ENCODE measurements around the gene SOS2. TPM values are rescaled to one million over a fixed set of nuclear protein-coding genes. Genes with fewer than 3 reads are reported as not detected.
"Not testable (repeated sequence)": the region's sequence is repeated elsewhere in the genome, so short reads cannot be mapped to it uniquely, and the experiment has no call there.

The SOS2 gene
- total RNA-seq, 2 donors from 2014 or later: 22.6 to 41.4 TPM

GRCh38 chr14:50171895-50172294 is 59.5 kb downstream of the SOS2 start:
- H3K9me3 ChIP-seq: no peaks in the 10 kb centered on the region
- H3K27me3 ChIP-seq (replicated peaks; ENCODE audit: insufficient read depth): no peaks in the 10 kb centered on the region
- DNase-seq (ENCODE audit: low spot score): no peak
- TF ChIP-seq POLR2A (IDR thresholded peaks at IDR 0.05) (no peak), POLR2AphosphoS5 (IDR thresholded peaks at IDR 0.05) (no peak), CTCF (IDR thresholded peaks at IDR 0.05) (no peak)
- H3K4me1 ChIP-seq (replicated peaks): no peaks in the 10 kb centered on the region
- intact Hi-C loops (cut with DNase I): no loop called here
- H3K4me3 ChIP-seq: no peak overlapping the region
- H3K36me3 ChIP-seq: no peaks in the 10 kb centered on the region
- no peak overlapping the region for H3K27ac ChIP-seq

- H3K27me3 ChIP-seq (replicated peaks; ENCODE audit: insufficient read depth); H3K4me3 ChIP-seq; H3K9me3 ChIP-seq; H3K36me3 ChIP-seq; H3K4me1 ChIP-seq (replicated peaks); H3K27ac ChIP-seq; DNase-seq (ENCODE audit: low spot score); intact Hi-C loops (cut with DNase I): not testable (repeated sequence)
- WGBS: 89% methylated on average over 4 of the region's 4 CpGs
Measured at GRCh38 chr14:50167381-50167780, 64.0 kb downstream of the SOS2 start.

- WGBS: 87% methylated on average over 4 of the region's 4 CpGs
- TF ChIP-seq POLR2AphosphoS5 (IDR thresholded peaks at IDR 0.05) (no peak), CTCF (IDR thresholded peaks at IDR 0.05) (no peak), POLR2A (IDR thresholded peaks at IDR 0.05) (no peak)
- Histone ChIP-seq H3K9me3 (no peaks in the 10 kb centered on the region), H3K4me3 (no peak overlapping the region), H3K4me1 (replicated peaks) (no peaks in the 10 kb centered on the region), H3K36me3 (peaks cover 0 to 5% of the 10 kb centered on the region in 2 donors), H3K27me3 (replicated peaks; ENCODE audit: insufficient read depth) (no peaks in the 10 kb centered on the region), H3K27ac (no peak overlapping the region)
- intact Hi-C loops (cut with DNase I): no loop called here
- DNase-seq (ENCODE audit: low spot score): no peak
Measured at GRCh38 chr14:50156111-50156510, 75.3 kb downstream of the SOS2 start.

GRCh38 chr14:50148799-50149198 is 82.6 kb downstream of the SOS2 start:
- peaks cover 0 to 4% of the 10 kb centered on the region in 2 donors for H3K36me3 ChIP-seq
- no peaks in the 10 kb centered on the region for H3K9me3 ChIP-seq
- 88% methylated on average over 4 of the region's 4 CpGs for WGBS
- no peak overlapping the region for H3K4me3 ChIP-seq
- no peak for DNase-seq (ENCODE audit: low spot score)
- no peak overlapping the region for H3K27ac ChIP-seq
- no peaks in the 10 kb centered on the region for H3K27me3 ChIP-seq (replicated peaks; ENCODE audit: insufficient read depth)
- intact Hi-C loops (cut with DNase I): no loop called here
- H3K4me1 ChIP-seq (replicated peaks): no peaks in the 10 kb centered on the region
- TF ChIP-seq POLR2A (IDR thresholded peaks at IDR 0.05): no peak
- TF ChIP-seq POLR2AphosphoS5 (IDR thresholded peaks at IDR 0.05): no peak
- no peak for TF ChIP-seq CTCF (IDR thresholded peaks at IDR 0.05)

GRCh38 chr14:50139192-50139591 is 92.2 kb downstream of the SOS2 start:
- Histone ChIP-seq H3K9me3 (no peaks in the 10 kb centered on the region), H3K27me3 (replicated peaks; ENCODE audit: insufficient read depth) (no peaks in the 10 kb centered on the region), H3K27ac (no peak overlapping the region), H3K4me3 (no peak overlapping the region), H3K36me3 (no peaks in the 10 kb centered on the region), H3K4me1 (replicated peaks) (no peaks in the 10 kb centered on the region)
- intact Hi-C loops (cut with DNase I): no loop called here
- TF ChIP-seq POLR2AphosphoS5 (IDR thresholded peaks at IDR 0.05) (no peak), POLR2A (IDR thresholded peaks at IDR 0.05) (no peak), CTCF (IDR thresholded peaks at IDR 0.05) (no peak)
- DNase-seq (ENCODE audit: low spot score): no peak
- WGBS: 100% methylated on average over 3 of the region's 3 CpGs

All from prostate gland (tissue), 2 donors.